HCT116 (cell line): Measurements from ENCODE around the gene TRIM59. TPM values are rescaled to one million over a fixed set of nuclear protein-coding genes. Genes with fewer than 3 reads are reported as not detected.

Source experiments
- ATAC-seq: fragments of 200-7000 bp; cut with Tn5 transposase; 2 replicates; pipeline ENCODE4 v1.9.1; 2020; ENCODE audit warnings: mild to moderate bottlenecking, moderate library complexity
- BruUV-seq: library from RNA; stranded (reverse); fragments of 400-500 nt; replicated peaks from 2 replicates; lab custom pipeline; 2021; lab: Mats Ljungman, UMichigan
- CTCF ChIA-PET: fragments of 300-600 bp; sonication (Branson Sonifier 250); formaldehyde crosslinking; loops from one replicate; lab custom pipeline; 2021; ENCODE audit warnings: antibody characterized with exemption; lab: Charles Lee
- POLR2A ChIA-PET: fragments of 300-600, 350-600 bp; sonication (Branson Sonifier 250); formaldehyde crosslinking; loops from one replicate; lab custom pipeline; 2021; ENCODE audit warnings: antibody characterized with exemption; lab: Charles Lee
- RAD21 ChIA-PET, 2 experiments: fragments of 300-600 bp; sonication (Branson Sonifier 250); formaldehyde crosslinking; loops; one replicate each; lab custom pipeline; 2023; ENCODE audit warnings: low total read pairs in 2 of 2; ENCODE audit not compliant: uncharacterized antibody in 2 of 2, unreplicated experiment in 2 of 2, low non-redundant PET in 1 of 2; lab: Charles Lee
- DNase-seq: peaks from one replicate; pipeline ENCODE4 v3.0.0-alpha.2; 2010; ENCODE audit warnings: low read depth, low spot score
- H2AFZ ChIP-seq: fragments of 200-600 bp; shearing (Covaris generic), sonication (generic); 2 replicates; pipeline ENCODE4 v1.6.1; 2017; ENCODE audit warnings: low read depth, mixed run types, mixed read lengths, antibody characterized with exemption, low read length; ENCODE audit not compliant: poor library complexity, severe bottlenecking
- H3K27ac ChIP-seq: 2 replicates; pipeline ENCODE4 v1.5.1; 2012; ENCODE audit warnings: low read depth, low read length
- H3K27me3 ChIP-seq: fragments of 200-600 bp; sonication (generic); 2 replicates; pipeline ENCODE4 v1.6.1; 2016; ENCODE audit warnings: mixed run types, low read length, mixed read lengths; ENCODE audit not compliant: insufficient read depth
- H3K36me3 ChIP-seq, 2 experiments: fragments of 200-500 bp in 1 of 2; fragments of 200-600 bp in 1 of 2; sonication (Bioruptor generic) in 1 of 2; sonication (generic) in 1 of 2; 2 replicates each; pipeline versions ENCODE4 v1.5.1 to v1.6.1; 2014 to 2016; ENCODE audit warnings: low read length in 2 of 2, inconsistent platforms in 1 of 2, mixed read lengths in 1 of 2, mixed run types in 1 of 2; ENCODE audit not compliant: insufficient read depth in 2 of 2, control insufficient read depth in 1 of 2
- H3K4me1 ChIP-seq, 2 experiments: fragments of 200-600 bp in 1 of 2; sonication (generic) in 1 of 2; 2 replicates each; pipeline versions ENCODE4 v1.5.1 to v1.6.1; 2012 to 2017; ENCODE audit warnings: low read length in 2 of 2, inconsistent platforms in 1 of 2, mild to moderate bottlenecking in 1 of 2, mixed read lengths in 1 of 2, mixed run types in 1 of 2, moderate library complexity in 1 of 2; ENCODE audit not compliant: insufficient read depth in 2 of 2, control insufficient read depth in 1 of 2
- H3K4me2 ChIP-seq: fragments of 200-600 bp; sonication (generic); 2 replicates; pipeline ENCODE4 v1.6.1; 2017; ENCODE audit warnings: mixed run types, low read length, mixed read lengths
- H3K4me3 ChIP-seq, 2 experiments: fragments of 200-600 bp in 1 of 2; sonication (generic) in 1 of 2; replicated peaks in 1 of 2; 2 replicates each; pipeline ENCODE4 v1.5.1; 2011 to 2016; ENCODE audit warnings: low read length in 2 of 2, control low read depth in 1 of 2, low read depth in 1 of 2, mild to moderate bottlenecking in 1 of 2, mixed read lengths in 1 of 2, mixed run types in 1 of 2
- H3K79me2 ChIP-seq: fragments of 200-600 bp; sonication (generic); 2 replicates; pipeline ENCODE4 v1.6.1; 2017; ENCODE audit warnings: mild to moderate bottlenecking, mixed run types, low read length, moderate library complexity, mixed read lengths; ENCODE audit not compliant: insufficient read depth
- H3K9ac ChIP-seq: fragments of 200-600 bp; sonication (generic); 2 replicates; pipeline ENCODE4 v1.6.1; 2016; ENCODE audit warnings: low read length, mixed read lengths
- H3K9me2 ChIP-seq: fragments of 200-600 bp; sonication (generic), shearing (Covaris generic); 2 replicates; pipeline ENCODE4 v1.6.1; 2017; ENCODE audit warnings: mixed run types, mild to moderate bottlenecking, moderate library complexity; ENCODE audit not compliant: insufficient read depth
- H3K9me3 ChIP-seq, 2 experiments: fragments of 200-500 bp in 1 of 2; fragments of 200-600 bp in 1 of 2; sonication (Bioruptor generic) in 1 of 2; sonication (generic) in 1 of 2; 2 replicates each; pipeline ENCODE4 v1.6.1; 2014 to 2017; ENCODE audit warnings: low read length in 2 of 2, mixed read lengths in 2 of 2, inconsistent platforms in 1 of 2, low read depth in 1 of 2, mild to moderate bottlenecking in 1 of 2, mixed run types in 1 of 2, moderate library complexity in 1 of 2; ENCODE audit not compliant: control insufficient read depth in 1 of 2, insufficient read depth in 1 of 2
- H4K20me1 ChIP-seq: fragments of 200-600 bp; sonication (generic), shearing (Covaris generic); 2 replicates; pipeline ENCODE4 v1.6.1; 2017; ENCODE audit warnings: mixed run types, mild to moderate bottlenecking, moderate library complexity; ENCODE audit not compliant: insufficient read depth
- ATF3 ChIP-seq: IDR thresholded peaks from 2 replicates; pipeline ENCODE4 v1.6.1; 2012
- CBX3 ChIP-seq: IDR thresholded peaks from 2 replicates; pipeline ENCODE4 v1.6.1; 2012; ENCODE audit warnings: low read depth
- CEBPB ChIP-seq: IDR thresholded peaks from 2 replicates; pipeline ENCODE4 v1.6.1; 2012; ENCODE audit warnings: low read depth
- CTCF ChIP-seq, 3 experiments: fragments of 200-600 bp in 1 of 3; sonication (generic) in 1 of 3; IDR thresholded peaks in 2 of 3; conservative IDR thresholded peaks in 1 of 3; 2 replicates each; pipeline ENCODE4 v1.5.1; 2012 to 2017; ENCODE audit warnings: low read depth in 2 of 3, low read length in 2 of 3, antibody characterized with exemption in 1 of 3, borderline replicate concordance in 1 of 3, control low read depth in 1 of 3, mild to moderate bottlenecking in 1 of 3, mixed read lengths in 1 of 3, mixed run types in 1 of 3, moderate library complexity in 1 of 3; ENCODE audit not compliant: insufficient read depth in 1 of 3
- EZH2 ChIP-seq: fragments of 200-600 bp; sonication (generic); IDR thresholded peaks from 2 replicates; pipeline ENCODE4 v1.6.1; 2017; ENCODE audit warnings: antibody characterized with exemption, mixed run types
- FOSL1 ChIP-seq: IDR thresholded peaks from 2 replicates; pipeline ENCODE4 v1.6.1; 2012; ENCODE audit warnings: low read depth
- POLR2A ChIP-seq: IDR thresholded peaks from 2 replicates; pipeline ENCODE4 v1.7.0; 2011; ENCODE audit warnings: borderline replicate concordance; ENCODE audit not compliant: insufficient read depth, insufficient read length; ENCODE audit errors: extremely low read depth
- POLR2AphosphoS5 ChIP-seq: IDR thresholded peaks from 2 replicates; pipeline ENCODE4 v1.6.1; 2011; ENCODE audit warnings: mild to moderate bottlenecking, low read depth, low read length, moderate library complexity
- TCF7L2 ChIP-seq: IDR thresholded peaks from 2 replicates; pipeline ENCODE4 v1.7.0; 2011; ENCODE audit warnings: borderline replicate concordance, inconsistent platforms; ENCODE audit not compliant: insufficient read depth, insufficient read length; ENCODE audit errors: extremely low read depth
- YY1 ChIP-seq: IDR thresholded peaks from 2 replicates; pipeline ENCODE4 v1.6.1; 2011; ENCODE audit warnings: low read length, low read depth, moderate library complexity, mild to moderate bottlenecking; ENCODE audit not compliant: insufficient replicate concordance; ENCODE audit errors: extremely low read depth
- ZBTB33 ChIP-seq: IDR thresholded peaks from 2 replicates; pipeline ENCODE4 v1.6.1; 2011; ENCODE audit warnings: mild to moderate bottlenecking, low read length, moderate library complexity; ENCODE audit not compliant: insufficient replicate concordance; ENCODE audit errors: extremely low read depth
- ZNF274 ChIP-seq: fragments of 200-500 bp; sonication (Bioruptor generic); IDR thresholded peaks from 2 replicates; pipeline ENCODE4 v1.6.1; 2014; ENCODE audit warnings: mild to moderate bottlenecking, low read depth, low read length, inconsistent platforms
- intact Hi-C: fragments of 100-400 bp; cut with micrococcal nuclease; formaldehyde crosslinking; loops from 2 replicates; pipeline ENCODE4 v1.10.0; 2022
- total RNA-seq: library from RNA; stranded (reverse); gene quantifications from one replicate; pipeline ENCODE4 v1.2.1, GENCODE V29; 2021; ENCODE audit not compliant: unreplicated experiment
- TF ChIP-seq, protein P1 (sequence below): IDR thresholded peaks from 2 replicates; pipeline ENCODE4 v1.6.1; 2012

The TRIM59 gene
- total RNA-seq, 1 experiment from 2014 or later = 41.6 TPM

- intact Hi-C loops = no loop called here
- Histone ChIP-seq H3K9me2 (no peaks in the 10 kb centered on the region), H3K4me2 (no peak overlapping the region), H3K4me3 (no peak overlapping the region), H3K9me3 (peaks cover 0 to 5% of the 10 kb centered on the region in 2 experiments; a peak in 1 of 4 replicates), H3K9ac (no peak overlapping the region), H3K36me3 (no peaks in the 10 kb centered on the region), H2AFZ (no peak overlapping the region), H4K20me1 (no peaks in the 10 kb centered on the region), H3K27ac (no peak overlapping the region), H3K27me3 (no peaks in the 10 kb centered on the region), H3K79me2 (no peaks in the 10 kb centered on the region), H3K4me1 (0 out of 4 replicates have a peak, but pooled peaks cover 0 to 7% of the 10 kb centered on the region in 2 experiments)
- ATAC-seq = no peak
- TF ChIP-seq POLR2AphosphoS5 = no peak
- no peak for TF ChIP-seq CTCF (IDR thresholded peaks at IDR 0.05 in 2 of 3, conservative IDR thresholded peaks at IDR 0.05 in 1 of 3; ENCODE audit: borderline replicate concordance in 1 of 3, insufficient read depth in 1 of 3, low read depth in 2 of 3, low read length in 2 of 3)
- TF ChIP-seq FOSL1 = no peak
- no peak for TF ChIP-seq TCF7L2
- no peak for TF ChIP-seq ZBTB33
- TF ChIP-seq POLR2A = no peak
- TF ChIP-seq CBX3 = no peak
- no peak for TF ChIP-seq EZH2
- TF ChIP-seq, protein P1, sequence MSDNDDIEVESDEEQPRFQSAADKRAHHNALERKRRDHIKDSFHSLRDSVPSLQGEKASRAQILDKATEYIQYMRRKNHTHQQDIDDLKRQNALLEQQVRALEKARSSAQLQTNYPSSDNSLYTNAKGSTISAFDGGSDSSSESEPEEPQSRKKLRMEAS = no peak
- no peak for TF ChIP-seq YY1
- TF ChIP-seq ATF3 = no peak
- TF ChIP-seq ZNF274 = no peak
- TF ChIP-seq CEBPB = no peak
- ChIA-PET CTCF (no interaction called here), POLR2A (no interaction called here), RAD21 (no interaction called here)
- DNase-seq = no peak
- no TSS peak for BruUV-seq
Measured at GRCh38 chr3:160472344-160472743, 22.8 kb upstream of the TRIM59 start.
